ENCODE data around the gene CCDC106.

CCDC106 gene

DNA sequence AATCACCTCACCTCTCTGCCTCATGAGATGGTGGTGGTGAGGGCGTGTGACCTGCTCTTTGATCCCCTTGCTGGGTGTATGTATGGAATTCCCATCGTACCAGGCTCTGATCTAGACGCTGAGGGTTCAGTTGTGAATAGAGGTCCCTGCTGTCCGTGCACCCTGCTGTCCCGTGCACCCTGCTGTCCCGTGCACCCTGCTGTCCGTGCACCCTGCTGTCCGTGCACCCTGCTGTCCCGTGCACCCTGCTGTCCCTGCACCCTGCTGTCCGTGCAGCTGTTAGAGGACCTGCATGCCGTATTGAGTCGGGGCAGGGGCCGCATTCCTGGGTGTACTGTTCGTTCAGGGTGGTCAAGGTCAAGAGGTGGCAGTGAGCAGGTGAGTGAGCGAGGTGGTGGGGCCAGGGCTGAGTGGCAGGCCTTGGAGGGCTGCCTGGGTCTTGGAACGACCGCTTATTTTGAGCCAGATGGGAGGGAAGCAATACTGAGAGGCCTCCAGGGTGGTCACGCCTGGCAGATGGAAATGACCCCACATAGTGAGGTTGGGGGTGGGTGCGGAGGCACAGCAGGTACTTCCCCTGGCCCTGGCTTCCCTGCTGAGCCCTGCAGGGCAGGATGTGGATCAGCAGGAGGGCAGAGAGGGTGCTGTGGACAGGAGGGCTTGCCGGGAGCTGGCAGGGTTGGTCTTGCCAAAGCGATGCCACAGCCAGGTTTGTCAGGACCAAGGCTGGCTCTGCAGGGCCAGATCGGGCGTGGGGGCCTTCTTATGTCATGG is 22.5 kb downstream of the CCDC106 start:
- no peak for DNase-seq

DNA sequence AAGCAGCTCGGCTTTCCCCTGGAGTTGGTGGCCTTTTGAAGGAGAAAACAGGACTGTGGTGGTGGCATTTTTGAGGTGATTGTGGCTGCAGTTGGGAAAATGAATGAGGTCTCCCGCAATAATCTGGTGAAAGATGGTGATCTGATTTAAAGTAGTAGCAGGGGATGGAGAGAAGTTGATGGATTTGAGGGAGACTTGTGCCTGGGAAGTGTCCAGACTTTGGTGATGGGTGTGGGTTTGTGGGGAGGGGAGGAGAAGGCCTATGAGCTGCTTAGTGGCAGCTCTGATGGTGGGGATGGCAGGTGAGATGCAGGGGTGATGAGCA is 23.0 kb downstream of the CCDC106 start:
- DNase-seq, result no peak

GRCh38 chr19:55672418-55672817 is 24.4 kb downstream of the CCDC106 start:
- no peak for DNase-seq

DNA sequence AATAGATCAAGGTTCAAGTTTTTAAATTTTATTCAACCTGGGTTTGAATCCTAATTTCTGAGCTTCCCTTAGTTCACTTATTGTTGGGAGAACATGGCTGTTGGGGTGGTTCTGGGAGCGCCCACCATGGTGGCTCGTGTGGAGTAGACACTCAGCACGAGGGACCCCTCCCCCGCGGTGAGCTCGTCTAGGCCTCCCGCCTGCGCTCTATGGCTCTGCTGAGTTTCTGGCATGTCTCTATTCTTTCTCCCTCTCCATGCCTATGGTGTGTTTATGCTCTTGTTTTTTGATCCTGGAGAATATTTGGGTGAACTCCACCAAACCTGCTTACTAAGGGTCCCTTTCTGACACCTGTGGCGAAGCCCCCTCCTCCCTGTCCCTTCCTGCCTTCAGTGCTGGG is 25.5 kb downstream of the CCDC106 start:
- no peak for DNase-seq

- DNase-seq, result no peak
Observed at GRCh38 chr19:55673889-55674288, 25.9 kb downstream of the CCDC106 start.

DNA sequence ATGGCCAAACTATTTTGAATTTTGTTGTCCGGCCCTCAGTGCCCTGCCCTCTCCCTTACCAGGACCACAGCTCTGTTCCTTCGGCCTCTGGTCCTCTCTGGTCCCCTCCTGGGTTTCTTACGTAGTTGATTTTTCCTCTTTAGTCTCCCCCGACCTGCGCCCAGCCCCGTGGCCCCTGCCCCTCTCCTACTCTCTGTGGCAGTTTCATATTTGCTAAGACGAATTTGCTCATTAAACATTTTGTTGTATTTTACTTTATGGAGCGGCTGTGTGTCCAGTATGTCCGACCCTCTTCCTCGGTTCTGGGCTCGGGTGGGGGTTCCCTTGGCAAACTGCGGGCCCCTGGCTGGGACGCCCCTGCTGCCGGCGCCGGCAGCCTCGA is 26.4 kb downstream of the CCDC106 start:
- no peak for DNase-seq

DNA sequence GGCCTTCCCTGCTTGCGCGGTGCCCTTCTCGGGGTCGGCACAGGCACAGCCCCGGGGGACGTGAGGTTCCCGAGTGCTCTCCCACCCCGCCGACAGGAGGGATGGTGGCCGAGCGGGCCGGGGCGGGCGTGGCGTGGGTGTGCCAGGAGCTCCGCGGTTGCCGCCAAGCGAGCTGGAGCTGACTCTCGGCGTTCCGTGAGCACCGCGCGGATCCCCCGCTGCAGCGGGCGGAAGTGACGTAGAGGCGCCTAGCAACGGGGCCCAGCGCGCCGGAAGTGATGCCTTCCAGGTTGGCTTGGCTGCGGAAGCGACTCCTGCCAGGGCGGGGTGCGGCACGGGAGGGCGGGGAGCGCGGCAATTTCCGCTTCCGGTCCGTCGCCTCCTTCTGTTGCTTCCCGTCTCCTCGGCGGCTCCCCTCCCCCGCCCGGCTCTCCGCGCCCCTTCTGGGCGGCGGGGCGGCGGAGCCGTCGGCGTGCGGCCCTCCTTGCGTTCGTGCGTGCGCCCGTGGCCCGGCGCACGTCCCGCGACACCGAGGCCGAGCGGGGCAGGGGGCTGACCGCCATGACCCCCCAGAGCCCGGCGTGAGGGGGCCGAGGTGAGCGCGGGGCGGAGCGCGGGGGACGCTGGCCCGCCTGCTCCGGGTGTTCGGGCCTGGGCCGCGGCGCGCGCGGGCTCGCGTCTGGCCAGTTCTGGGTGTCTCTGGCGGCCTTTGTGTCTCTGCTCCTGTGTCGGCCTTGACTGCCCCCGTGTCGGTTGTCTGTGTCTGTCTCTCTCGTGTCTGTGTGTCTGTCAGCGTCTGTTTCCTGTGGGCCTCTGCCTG is 27.0 kb downstream of the CCDC106 start, which contains the start of gene EPN1:
TSS of gene EPN1 (plus strand) at position 386 of the 820 bp plus-strand sequence. CDS start 3,402 bp downstream, outside the sequence.
- DNase-seq, result peak; percentile 96 to 99

DNA sequence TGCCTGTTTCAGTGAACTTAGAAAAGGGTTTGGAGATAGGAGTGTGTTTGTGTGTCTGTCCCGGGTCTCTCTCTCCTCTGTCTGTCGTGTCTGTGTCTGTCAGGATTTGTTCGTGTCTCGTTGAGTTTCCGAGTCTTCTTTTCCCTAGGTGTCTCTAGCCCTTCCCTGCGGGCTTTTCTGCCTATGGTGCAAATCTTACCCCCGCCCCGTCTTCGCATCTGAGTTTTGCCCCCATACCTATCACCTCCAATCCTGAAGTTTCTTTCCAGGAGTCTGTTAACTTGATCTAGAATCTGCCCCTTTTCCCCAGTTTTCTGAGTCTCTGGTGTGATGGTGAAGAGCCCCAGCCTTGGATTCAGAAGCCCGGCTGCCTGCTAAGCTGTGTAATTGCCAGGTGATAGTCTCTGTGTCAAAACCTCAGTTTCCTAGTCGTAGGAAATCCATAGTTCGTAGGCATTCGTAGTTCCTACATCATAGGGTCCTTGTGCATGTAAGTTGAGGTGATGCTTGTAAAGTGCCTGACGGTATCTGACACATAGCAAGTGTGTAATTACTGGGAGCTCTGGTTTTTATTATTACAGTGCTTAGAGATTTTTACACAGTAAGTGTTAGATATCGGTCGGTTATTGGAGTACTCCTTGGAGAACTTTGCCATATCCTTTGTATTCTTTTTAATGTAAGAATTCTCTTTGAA is 27.8 kb downstream of the CCDC106 start:
- no peak for DNase-seq

DNA sequence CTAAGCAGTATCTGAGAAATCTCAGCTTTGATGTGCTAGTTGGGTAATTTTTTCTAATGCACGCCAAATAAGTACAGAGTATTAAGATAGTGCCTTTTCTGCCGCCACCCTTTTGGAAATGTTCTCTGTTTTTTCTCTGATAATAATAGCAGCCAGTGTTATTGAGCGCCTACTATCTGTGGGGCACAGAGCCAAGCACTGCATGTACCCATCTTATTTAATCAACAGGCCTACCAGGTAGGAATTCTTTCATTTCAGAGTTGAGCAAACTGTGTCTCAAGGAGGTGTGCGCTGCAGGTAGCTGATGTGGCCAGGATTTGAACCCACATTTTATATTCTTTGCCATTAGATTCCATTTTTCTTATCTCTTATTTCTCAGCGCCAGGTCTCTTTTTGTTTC is 28.4 kb downstream of the CCDC106 start:
- DNase-seq, result no peak

DNA sequence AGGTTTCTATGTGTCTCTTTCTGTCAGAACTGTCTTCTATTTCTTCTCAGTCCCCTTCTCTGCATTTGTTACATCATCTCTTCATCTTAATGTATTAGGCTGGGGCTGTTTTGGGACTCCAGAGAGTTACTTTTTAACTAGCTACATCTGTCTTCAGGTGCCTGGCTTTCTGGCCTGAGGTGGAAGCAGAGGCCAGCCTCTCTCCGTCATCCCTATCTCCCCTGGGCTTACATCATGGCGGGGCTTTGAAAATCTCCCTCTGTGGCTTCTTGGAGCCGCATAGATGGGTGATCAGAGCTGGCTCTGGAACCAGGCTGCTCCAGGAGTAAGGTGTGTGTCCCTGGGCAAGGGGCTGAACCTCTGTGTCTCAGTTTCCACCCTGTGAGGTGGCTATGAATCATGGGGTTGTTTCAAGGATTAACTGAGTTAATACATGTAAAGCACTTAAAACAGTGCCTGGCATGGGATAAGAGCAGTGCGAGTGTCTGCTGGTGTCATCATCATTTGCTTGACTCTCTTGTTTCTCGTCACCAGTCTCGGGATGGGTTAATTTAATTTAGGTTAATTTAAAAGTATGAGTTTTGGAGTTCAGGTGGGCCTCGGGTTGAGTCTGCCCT is 29.0 kb downstream of the CCDC106 start:
- DNase-seq, result no peak

GRCh38 chr19:55677572-55678028 is 29.6 kb downstream of the CCDC106 start:
- DNase-seq, result no peak

- no peak for DNase-seq
Observed at GRCh38 chr19:55678121-55678671, 30.2 kb downstream of the CCDC106 start.

DNA sequence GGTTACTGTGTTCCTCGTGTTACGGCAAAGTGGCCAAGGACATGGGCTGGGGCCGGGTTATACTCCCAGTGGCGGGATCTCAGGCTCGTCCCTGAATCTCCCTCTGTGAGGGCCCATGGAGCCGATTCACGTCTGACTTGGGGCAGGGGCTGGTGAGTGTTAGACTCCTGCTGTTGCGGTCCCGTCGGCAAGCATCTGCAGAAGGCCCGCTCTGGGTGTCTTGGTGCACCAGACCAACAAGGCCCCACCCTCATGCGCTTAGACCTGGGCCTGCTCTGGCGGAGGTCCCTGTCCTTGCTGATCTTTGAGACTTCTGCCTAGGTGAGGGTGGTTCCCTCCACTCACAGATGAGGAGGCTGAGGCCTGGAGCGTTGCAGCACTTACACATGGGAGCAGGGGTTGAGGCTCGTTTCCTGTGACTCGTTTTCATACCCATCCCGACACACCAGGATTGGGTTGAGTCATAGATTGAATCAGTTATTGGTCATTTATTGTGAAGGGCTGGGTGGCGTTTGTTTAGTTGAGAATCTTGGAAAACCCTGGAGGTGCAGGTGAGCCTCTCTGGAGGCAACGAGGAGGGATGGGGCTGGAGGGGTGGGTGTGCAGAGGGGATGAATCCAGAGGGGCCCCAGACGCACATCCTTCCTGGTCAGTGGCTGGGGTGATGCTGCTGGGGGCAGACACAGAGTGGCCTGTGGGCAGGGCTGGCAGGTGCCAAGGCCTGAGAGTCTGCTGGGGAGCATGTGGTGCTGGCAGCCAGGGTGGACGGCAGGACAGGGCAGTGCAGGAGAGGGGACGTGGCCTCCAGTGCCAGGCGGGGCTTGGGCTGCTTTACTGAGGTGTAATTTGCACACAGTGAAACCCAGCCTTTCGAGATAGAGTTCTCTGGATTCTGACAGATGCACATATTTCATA is 31.6 kb downstream of the CCDC106 start:
- no peak for DNase-seq

DNA sequence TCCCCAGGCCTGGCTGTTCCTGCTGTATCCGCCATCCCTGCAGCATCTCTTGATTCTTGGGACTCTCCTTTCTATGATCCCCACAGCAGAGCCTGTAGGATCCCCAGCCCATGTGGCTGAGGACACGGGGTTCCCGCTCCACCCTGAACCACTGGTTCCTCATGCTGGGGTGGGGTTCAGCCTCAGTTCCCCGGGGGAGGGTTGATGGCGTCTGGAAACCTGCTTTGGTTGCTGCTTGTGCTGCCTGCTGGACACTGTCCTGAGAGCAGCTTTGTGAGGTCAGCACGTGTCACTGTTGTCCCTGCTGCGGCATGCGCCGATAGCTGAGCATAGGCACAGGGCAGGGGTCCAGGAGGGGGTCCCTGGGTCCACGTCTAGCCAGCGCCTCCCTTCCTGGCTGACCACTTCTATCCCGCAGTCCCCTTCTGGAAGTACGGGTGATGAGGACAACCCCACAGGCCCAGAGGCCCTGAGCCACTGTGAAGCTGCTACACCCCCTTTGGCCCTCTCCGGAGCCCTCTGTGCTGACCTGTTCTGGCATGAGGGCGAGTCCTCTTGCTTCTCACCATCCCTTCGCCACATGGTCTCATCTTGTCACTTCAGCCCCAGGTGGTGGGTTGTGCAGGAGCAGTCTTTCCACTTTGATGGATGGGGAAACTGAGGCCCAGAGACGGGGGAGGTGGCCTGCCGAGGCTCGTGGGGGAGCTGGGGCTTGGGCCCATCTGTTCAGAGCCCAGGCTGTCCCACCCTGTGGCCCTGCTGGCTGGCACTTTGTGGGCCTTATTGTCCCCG is 32.5 kb downstream of the CCDC106 start:
- DNase-seq, result no peak

DNA sequence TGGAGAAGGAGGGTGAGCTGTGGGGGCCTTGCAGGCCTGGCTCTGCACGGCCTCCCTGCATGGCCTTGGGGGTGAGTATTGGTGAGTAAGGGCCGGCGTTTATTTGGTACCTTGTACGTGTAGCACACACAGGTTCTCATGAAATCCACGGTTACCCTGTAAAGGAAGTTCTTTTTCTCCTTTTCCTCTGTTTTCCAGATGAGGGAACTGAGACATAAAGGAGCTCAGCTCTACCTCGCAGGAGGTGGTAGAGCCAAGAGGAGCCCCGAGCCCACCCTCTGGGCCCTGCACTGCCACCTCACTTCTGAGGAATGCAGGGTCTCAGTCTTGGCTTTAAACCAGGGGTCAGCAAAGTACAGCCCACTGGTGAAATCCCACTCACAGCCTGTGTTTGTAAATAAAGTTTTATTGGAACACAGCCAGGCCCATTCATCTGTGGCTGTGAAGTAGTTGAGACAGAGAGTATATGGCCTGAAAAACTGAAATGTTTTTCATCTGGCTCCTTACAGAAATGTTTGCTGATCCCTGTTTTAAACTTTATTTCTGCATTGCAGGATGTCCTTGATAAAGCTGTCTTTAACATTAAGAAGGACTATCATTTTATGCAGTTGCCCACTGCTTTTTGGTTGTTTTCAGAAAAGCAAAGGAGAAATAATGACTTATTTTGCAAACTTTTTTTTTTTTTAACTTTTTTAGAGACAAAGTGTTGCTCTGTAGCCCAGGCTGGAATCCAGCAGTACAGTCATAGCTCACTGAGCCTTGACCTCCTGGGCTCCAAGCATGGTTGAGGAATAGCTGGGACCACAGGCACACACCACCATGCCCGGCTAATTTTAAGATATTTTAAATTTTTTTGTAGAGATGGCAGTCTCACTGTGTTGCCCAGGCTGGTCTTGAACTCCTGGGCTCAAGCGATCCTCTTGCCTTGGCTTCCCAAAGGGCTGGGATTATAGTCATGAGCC is 33.4 kb downstream of the CCDC106 start:
- no peak for DNase-seq

- DNase-seq, result no peak
Observed at GRCh38 chr19:55683449-55684261, 35.6 kb downstream of the CCDC106 start.

GRCh38 chr19:55684946-55685681 is 37.1 kb downstream of the CCDC106 start:
- no peak for DNase-seq

- DNase-seq, result no peak
Observed at GRCh38 chr19:55685776-55686175, 37.8 kb downstream of the CCDC106 start.

Measured in NCI-H1930 (cell line).